Right lobe of liver (tissue), 4 donors: ENCODE results near the gene MOB2.

Experiments
- CTCF ChIP-seq, 4 donors: fragments of 200-600 bp in 3 of 4; fragments of 450-650 bp in 1 of 4; IDR thresholded peaks; one replicate each; pipeline versions ENCODE4 v1.5.1 to v1.8.0; 2016 to 2022; ENCODE audit warnings: antibody characterized with exemption in 4 of 4, mild to moderate bottlenecking in 2 of 4
- POLR2A ChIP-seq: fragments of 450-650 bp; IDR thresholded peaks from one replicate; pipeline ENCODE4 v1.6.1; 2017; ENCODE audit warnings: antibody characterized with exemption, mild to moderate bottlenecking
- donor health status: DM: no; HTN: no; CAD: no.
- donor health status: DM: no; HTN: no; CAD: no.
- donor health status: DM: no; HTN: yes; CAD: no.

GRCh38 chr11:1421291-1421690, 65.3 kb downstream of the MOB2 start:
- TF ChIP-seq CTCF (IDR thresholded peaks at IDR 0.05) (no peak), POLR2A (no peak)
